DND-41 (cell line): ENCODE results near the gene RHOF.

Experiments used
- EZH2 ChIP-seq: IDR thresholded peaks from 3 replicates; pipeline ENCODE4 v1.6.1; 2012; ENCODE audit warnings: borderline replicate concordance, low read depth, mild to moderate bottlenecking, moderate library complexity, low read length, inconsistent platforms; ENCODE audit not compliant: severe bottlenecking
- TF ChIP-seq, protein P1 (sequence below): IDR thresholded peaks from 2 replicates; pipeline ENCODE4 v1.5.1; 2012; ENCODE audit warnings: borderline replicate concordance, low read length, moderate library complexity, mild to moderate bottlenecking; ENCODE audit not compliant: poor library complexity, severe bottlenecking; ENCODE audit errors: extremely low read depth

DNA sequence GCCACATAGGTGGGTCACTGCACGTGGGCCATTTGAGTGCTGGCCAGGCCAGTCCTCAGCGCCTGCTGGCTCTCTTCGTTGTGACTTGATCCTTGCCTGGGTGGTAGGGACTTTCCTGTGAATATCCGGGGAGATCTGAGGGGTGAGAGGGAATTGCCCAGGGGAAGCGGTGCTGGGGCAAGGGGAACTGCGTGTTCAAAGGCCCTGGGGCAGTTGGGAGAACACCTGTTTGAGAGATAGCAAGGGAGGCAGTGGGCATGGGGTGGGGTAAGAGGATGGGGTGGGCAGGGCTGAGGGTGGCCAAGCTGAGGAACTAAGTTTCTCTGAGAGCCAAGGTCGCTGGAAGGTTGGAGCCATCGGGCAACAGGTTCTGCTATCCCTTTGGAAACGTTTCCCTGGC lies 35.3 kb upstream of the RHOF start:
- TF ChIP-seq, protein P1, sequence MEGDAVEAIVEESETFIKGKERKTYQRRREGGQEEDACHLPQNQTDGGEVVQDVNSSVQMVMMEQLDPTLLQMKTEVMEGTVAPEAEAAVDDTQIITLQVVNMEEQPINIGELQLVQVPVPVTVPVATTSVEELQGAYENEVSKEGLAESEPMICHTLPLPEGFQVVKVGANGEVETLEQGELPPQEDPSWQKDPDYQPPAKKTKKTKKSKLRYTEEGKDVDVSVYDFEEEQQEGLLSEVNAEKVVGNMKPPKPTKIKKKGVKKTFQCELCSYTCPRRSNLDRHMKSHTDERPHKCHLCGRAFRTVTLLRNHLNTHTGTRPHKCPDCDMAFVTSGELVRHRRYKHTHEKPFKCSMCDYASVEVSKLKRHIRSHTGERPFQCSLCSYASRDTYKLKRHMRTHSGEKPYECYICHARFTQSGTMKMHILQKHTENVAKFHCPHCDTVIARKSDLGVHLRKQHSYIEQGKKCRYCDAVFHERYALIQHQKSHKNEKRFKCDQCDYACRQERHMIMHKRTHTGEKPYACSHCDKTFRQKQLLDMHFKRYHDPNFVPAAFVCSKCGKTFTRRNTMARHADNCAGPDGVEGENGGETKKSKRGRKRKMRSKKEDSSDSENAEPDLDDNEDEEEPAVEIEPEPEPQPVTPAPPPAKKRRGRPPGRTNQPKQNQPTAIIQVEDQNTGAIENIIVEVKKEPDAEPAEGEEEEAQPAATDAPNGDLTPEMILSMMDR = no peak
- TF ChIP-seq EZH2 = no peak
